ENCODE results near the gene LRMDA. TPM values are rescaled to one million over a fixed set of nuclear protein-coding genes. Genes with fewer than 3 reads are reported as not detected.

The LRMDA gene
- total RNA-seq, 1 donor: under 0.01 TPM

DNA sequence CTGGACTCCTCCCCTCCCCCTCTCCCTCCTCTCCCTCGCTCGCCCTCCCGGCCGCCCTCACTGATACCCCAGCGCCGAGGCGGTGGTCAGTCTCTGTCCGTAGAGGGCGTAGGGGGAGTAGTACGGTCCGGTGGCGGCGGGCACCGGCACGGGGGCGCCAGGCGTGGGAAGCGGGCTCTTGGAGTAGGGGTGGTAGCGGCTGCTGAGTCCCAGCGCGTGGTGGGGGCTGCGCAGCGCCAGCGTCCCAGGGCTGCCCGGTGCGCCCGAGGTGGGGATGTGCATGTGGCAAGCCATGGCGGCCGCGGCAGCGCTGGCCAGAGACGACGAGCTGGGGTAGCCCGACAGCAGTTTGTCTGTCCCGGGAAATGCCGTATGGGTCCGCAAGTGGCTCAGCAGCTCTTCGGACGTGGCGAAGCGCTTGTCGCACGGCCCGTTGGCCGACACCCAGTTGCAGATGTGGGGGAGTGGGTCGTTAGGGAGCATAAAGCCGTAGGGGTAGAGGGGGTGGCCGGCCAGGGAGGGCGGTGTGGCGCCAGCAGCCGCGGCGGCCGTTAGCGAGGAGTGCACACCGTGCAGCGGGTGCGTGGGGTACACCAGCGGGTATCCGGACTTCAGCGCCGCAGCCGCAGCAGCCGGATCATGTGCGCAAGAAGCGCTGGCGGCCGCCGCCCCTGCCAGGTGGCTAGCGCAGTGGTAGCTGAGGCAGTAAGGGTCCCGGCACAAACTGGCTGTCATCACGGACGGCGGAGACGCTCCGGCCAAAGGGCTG, 32.5 kb upstream of the LRMDA start:
- TF ChIP-seq, protein P1, sequence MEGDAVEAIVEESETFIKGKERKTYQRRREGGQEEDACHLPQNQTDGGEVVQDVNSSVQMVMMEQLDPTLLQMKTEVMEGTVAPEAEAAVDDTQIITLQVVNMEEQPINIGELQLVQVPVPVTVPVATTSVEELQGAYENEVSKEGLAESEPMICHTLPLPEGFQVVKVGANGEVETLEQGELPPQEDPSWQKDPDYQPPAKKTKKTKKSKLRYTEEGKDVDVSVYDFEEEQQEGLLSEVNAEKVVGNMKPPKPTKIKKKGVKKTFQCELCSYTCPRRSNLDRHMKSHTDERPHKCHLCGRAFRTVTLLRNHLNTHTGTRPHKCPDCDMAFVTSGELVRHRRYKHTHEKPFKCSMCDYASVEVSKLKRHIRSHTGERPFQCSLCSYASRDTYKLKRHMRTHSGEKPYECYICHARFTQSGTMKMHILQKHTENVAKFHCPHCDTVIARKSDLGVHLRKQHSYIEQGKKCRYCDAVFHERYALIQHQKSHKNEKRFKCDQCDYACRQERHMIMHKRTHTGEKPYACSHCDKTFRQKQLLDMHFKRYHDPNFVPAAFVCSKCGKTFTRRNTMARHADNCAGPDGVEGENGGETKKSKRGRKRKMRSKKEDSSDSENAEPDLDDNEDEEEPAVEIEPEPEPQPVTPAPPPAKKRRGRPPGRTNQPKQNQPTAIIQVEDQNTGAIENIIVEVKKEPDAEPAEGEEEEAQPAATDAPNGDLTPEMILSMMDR (IDR thresholded peaks at IDR 0.05; ENCODE audit: insufficient read depth, low read depth, low read length): no peak
- no peak for DNase-seq (ENCODE audit: low read depth)
- peak overlapping the region; percentile 92 for H3K4me3 ChIP-seq (ENCODE audit: low read depth, low read length)

DNA sequence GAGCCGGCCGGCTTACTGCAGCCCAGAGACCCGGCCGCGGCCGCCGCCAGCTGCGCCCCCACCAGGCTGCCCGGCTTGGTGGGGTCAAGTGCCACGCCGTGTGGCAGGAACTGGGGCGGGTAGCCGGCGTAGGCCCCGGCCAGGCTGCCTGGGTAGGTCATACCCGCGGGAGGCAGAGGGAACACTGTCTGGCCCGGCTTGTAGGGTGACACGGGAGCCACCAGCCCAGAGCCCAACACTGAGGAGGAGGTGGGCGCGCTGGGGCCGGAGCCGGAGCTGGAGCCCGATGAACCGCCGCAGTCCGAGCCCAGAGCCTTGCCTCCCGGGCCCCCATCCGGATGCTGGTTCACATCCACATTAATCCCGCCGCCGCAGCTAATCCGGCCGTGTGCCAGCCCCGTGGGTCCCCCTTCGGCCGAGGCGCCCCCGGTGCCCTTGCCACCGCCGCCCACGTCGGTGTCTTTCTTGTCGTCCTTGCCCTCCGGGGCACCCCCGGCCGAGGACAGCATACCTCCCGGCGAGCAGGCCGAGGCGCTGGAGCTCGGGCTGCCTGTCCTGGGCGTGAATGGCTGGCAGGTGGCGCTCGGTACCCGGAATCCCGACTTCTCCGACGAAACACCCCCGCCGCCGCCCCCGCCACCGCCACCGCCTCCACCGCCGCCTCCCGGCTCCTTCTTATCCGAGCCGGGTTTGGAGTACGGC, 31.8 kb upstream of the LRMDA start:
- peak overlapping the region; percentile 92 for H3K4me3 ChIP-seq (ENCODE audit: low read depth, low read length)
- TF ChIP-seq, protein P1 (IDR thresholded peaks at IDR 0.05; ENCODE audit: insufficient read depth, low read depth, low read length): peak; percentile 35
- DNase-seq (ENCODE audit: low read depth): peak; percentile 71

DNA sequence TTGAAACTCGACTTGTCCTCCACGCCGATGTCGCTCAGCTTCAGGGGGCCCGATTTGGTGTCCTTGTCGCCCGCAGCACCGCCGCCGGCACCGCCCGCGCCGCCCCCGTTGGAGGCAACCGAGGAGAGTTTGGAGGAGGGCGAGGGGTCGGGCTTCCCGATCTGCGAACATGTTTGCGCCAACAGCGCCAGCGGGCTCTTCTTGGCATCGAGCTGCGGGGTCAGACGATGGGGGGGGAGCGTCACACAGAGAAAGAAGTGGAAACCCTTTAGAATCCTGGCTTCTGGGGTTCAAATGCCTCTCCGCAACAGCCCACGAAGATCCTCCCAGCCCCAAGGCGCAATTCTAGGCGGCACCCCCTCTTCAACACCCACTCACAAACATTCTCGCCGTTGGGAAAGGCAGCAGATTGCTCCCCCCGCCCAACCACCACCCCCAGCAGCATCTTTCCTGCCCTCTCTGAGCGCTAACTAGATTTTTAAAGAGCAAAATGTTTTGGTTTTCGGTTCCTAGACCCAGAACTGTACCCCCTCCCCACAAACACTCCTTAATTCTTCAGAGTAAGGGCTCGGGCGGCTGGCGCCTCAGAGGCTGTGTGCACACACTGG, 31.2 kb upstream of the LRMDA start:
- H3K4me3 ChIP-seq (ENCODE audit: low read depth, low read length): peak overlapping the region; percentile 92
- no peak for DNase-seq (ENCODE audit: low read depth)
- TF ChIP-seq, protein P1 (IDR thresholded peaks at IDR 0.05; ENCODE audit: insufficient read depth, low read depth, low read length): no peak

DNA sequence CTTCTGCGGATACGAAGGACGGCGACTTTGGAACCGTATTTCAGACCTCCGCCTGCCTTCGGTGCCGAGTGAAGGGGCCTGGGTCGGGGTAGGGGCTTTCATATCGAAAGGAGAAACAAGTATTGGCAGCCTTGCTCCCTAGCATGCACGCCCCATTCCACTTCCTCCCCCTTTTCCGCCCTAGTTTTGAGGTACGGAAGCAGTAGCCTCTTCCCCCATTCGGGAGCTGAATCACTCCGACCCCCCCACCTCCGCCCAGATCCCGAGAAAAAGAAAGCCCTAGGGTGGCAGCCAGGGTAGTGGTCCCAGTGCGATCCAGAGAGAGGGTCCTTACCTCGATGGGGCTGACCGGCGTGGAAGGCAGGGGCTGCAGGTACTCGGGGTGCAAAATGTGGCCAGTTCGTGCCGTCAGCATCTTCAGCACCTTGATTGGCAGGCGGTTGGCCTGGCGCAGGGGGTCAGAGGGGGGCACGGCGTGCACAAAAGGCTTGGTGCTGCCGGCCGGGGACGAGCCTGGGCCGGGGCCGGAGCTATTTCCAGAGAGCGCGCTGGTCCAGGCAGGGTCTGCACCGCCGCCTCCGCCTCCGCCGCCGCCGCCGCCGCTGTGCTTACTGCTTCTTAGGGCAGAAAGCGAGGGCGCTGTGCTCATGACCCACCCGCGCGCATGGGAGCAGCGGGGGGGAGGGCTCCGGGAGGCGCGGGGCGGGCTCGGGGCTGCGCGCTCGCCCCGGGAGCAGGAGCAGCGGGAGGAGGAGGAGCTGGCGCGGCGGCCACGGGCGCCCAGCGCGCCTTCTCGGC, 30.5 kb upstream of the LRMDA start:
- TF ChIP-seq, protein P1 (IDR thresholded peaks at IDR 0.05; ENCODE audit: insufficient read depth, low read depth, low read length): no peak
- peak; percentile 68 for DNase-seq (ENCODE audit: low read depth)
- peak overlapping the region; percentile 92 for H3K4me3 ChIP-seq (ENCODE audit: low read depth, low read length)

DNA sequence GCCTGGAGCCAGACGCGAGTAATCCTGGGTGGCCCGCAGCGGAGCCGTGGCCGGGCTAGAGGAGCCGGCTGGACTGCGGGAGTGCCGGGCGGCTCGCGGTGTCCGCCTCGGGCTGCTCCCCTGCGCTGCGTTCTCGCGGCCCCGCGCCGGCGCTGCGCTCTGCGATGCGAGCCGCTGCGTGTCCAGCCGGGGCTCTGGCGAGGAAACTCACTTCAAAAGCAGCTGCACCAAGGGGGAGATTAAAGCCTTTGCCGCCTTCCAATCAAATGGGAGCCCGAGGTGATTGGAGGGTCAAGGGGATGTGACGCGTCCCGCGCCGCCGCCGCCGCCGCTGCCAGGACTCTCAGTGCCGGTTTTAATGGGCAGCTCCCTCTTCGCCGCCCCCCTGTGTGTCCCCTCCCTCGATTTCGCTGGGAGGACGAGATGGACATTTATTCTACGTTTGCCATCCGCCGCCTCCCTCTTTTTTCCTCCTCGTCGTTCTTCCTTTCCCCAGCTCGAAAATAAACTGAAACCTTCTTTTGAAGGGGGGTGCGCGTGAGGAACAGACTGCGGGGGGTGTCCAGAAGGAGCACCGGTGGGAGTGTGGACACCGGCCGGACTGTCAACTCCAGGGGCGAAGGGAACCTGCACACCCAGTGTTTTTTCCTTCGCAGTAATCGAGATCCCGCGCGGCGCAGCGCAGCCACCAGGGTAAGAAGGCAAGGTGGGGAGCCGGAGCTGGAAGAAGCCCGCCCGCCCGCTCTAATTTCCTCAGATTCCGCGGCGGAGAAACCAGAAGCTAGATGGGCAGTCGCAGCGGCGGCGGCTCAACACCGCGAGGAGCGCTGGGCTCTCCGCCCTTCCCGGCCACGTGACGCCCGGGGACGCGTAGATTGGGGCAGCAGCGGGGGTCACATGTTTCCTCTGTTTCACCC, 29.6 kb upstream of the LRMDA start, which contains the start of gene ZNF503:
Gene ZNF503 (minus strand): TSS at position 196 of the 917 bp plus-strand sequence. CDS start 345 bp downstream, outside the sequence.
- TF ChIP-seq, protein P1 (IDR thresholded peaks at IDR 0.05; ENCODE audit: insufficient read depth, low read depth, low read length): no peak
- DNase-seq (ENCODE audit: low read depth): peak; percentile 95
- peak within 1 kb of the TSS; percentile 92 for H3K4me3 ChIP-seq (ENCODE audit: low read depth, low read length)

Measured in fibroblast of villous mesenchyme (primary cell).